Activated CD8-positive, alpha-beta memory T cell treated with anti-CD3 and anti-CD28 coated beads, Interleukin-2, amount 50 U/mL, for 24 hours (primary cell): ENCODE measurements around the gene MCCC1.
"Not testable (repeated sequence)": the region's sequence is repeated elsewhere in the genome, so short reads cannot be mapped to it uniquely, and the experiment has no call there.

Experiments used
- DNase-seq: peaks from one replicate; pipeline ENCODE4 v3.0.0-alpha.2; 2020; ENCODE audit errors: extremely low read depth

Gene MCCC1

DNA sequence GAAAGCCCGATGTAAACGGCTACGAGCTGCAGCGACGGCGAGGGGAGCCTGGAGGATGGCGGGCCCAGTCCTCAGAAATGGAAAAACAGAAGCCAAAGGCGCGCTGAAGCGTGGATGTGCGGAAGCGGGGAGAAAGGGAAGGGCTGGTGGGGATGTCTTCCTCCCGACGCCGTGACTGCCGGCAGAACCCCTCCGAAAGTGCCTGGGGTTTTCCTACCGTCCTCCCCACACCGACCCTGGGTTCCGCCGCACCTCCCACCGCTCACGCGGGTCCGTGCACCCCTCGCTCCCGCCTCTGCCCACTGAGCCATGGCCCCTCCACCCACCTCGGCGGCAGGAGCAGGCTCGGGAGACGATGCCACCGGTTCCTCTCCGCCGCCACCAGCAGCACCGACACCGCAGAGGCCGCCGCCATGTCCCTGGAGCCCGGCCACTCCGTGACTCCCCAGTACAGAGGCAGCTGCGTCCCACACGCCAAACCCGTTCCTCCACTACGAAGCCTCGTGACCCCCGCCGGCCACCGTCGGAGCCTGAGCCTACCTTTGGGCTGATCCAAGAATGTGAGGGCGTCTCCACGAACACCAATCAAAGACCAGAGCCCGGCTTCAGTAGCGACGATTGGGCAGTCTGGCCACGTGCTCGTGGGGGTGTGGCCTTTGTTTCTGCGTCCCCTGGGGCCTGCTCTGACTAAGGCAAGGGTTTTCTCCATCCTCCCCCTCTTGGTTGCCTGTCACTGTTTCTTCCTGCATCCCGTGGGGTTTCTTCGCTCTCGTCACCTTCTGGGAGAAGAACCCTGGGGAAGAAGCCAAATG is at the start of gene MCCC1:
Gene MCCC1, minus strand, starts transcription at position 471 of the 812 bp plus-strand sequence. Its CDS starts 56 bp downstream, at position 415.
- DNase-seq = peak; percentile 97

DNA sequence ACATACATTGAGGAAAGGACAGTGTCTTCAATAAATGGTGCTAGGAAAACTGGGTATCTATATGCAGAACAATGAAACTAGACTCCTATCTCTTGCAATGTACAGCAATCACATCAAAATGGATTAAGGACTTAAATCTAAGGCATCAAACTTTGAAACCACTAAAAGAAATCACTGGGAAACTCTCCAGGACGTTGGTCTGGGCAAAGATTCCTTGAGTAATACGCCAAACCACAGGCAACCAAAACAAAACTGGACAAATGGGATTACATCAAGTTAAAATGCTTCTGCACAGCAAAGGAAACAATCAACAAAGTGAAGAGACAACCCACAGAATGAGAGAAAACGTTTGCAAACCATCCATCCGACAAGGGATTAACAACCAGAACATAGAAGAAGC is 48.8 kb upstream of the MCCC1 start:
- no peak for DNase-seq

DNA sequence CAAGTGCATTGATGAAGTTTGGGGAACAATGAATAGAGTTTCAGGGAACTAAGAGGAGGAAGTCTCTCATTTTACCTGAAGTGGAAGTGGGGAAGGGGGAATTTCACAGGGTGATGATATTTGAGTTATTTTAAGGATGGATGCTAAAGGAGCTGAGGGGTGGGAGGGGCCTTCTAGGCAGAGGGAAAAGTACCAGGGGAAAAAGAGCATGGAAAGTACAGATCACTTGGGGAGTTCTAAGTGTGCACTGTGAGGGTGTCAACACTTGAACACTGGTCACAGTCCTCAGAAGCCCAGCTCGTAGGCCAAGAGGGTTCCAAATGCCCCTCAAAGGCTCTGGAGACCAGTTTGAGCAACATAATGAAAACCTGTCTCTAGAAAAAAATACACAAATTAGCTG is 45.1 kb upstream of the MCCC1 start:
- DNase-seq = no peak

DNA sequence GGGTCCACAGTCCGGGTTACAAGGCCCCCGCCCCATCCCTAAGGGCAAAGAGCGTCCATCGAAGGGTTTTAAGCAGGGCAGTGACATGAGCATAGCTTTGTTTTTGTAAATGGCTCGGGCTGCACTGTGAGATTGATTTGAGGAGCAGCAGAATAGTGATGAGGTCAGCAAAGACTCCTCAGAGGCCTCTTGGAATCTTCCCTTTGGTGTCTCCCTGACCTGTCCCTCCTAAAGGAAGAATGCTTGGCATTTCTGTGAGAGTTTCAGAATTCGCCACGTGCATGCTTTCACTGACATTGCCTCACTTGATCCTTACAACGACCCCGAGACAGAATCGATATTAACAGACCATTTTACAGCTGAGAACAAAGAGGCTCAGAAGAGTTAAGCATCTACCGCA is 42.9 kb upstream of the MCCC1 start:
- DNase-seq = no peak

DNA sequence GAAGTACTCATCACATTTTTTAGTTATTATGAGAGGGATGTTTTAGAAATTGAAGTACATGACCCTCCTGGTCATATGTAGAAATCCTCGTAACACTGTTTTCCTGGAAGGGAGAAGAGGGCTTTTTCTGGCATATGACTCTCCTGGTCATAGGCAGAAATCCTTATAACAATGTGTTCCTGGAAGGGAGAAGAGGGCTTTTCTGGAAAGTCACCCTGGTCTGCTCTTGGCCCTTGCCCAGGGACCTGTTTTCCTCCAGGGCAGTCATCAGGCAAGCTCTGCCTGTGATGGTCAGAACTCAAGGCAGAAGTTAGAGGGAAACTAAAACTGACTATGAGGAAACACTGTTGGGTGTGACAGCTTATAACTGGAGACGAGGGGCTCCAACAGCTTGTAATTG is 35.5 kb upstream of the MCCC1 start:
- DNase-seq = no peak

DNA sequence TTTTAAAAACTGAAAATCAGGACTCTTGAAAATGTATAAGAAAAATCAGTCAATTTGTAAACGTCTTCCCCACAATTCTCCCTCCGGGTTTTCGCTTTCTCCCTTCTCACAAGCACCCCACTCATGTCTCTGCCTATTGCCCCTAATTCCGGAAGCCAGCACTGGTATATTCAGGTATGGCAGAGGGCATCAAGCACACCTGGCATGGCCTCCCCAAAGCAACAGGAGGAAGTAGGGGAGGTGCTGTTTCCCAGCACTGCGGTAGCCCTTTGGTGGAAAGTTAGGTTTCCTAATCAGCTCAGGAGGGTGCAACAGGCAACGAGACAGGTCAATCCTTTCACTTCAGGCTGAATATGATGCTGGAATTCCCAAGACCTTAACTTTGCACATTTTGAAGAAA is 33.1 kb upstream of the MCCC1 start:
- DNase-seq = no peak

DNA sequence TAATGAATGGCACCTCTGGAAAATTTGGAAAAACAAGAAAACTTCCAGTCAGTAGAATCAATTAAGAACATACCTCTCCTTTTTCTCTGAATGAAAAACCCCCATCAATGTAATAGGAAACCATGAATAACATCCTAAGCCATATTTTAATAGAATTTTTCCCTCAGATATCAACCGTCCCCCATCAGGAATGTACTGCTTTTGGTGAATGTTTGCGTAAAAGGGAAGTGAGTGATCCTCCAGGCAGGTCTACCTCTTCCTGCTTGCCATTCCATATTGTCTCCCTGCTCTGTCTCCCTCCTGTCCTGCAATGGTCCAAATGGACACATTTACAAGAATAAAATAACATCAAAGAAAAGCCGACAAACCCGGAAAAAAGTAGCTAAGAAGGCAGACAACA is 32.4 kb upstream of the MCCC1 start:
- no peak for DNase-seq

DNA sequence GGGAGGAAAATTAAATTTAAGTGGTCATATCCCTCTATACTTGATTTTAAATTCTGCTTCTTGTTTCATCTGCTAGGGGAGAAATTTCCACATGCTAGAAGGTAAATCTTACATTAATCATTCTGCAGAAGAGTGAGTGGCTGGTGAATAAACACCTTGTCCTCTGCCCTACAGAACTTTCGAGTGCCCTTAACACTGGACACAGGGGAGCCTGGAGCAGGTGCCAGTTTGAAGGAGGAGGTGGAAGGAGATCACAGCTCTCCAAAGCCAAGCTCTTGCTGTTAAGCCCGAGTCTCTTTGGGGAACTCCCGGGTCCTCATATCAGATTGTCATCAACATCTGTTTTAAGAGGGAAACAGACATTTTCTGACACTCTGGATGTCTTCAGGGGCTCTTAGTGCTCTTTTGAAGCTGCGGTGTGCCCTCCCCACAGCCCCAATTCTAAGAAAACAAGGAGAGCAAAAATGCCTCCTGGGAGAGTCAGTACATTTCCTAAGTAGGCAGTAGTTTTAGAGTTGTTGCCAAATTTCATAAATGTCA is 32.0 kb upstream of the MCCC1 start:
- DNase-seq = no peak

DNA sequence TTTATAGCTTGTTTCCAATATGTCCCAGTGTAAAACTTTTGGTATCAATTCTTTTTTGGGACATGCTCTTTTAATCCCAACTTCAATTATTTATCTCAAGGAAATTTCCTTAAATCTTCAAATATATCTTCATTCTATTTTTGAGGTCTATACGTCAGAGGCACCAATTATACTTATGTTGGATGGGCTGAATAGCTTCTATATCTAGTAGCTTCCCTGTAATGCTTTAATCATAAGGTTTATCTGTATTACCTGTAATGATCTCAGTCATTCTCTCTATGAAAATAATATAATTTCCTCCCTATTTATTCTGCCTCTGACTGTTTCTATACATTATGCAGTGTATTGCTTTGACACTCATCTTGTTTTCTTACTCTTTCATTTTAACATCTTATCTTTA is 29.9 kb upstream of the MCCC1 start:
- DNase-seq = no peak

DNA sequence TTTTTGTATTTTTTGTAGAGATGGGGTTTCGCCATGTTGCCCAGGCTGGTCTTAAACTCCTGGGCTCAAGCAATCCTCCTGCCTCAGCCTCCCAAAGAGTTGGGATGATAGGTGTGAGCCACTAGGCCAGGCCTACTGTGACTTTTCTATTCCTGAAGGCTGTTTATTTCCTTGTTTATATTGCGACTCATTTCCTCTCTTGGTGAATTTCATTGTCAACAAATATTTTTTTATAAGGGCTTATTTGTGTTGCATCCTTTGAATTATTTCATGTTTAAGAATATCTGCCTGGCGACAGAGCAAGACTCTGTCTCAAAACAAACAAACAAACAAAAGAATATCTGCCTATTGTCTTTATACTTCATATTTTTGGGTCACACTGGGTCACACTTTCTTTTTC is 29.4 kb upstream of the MCCC1 start:
- DNase-seq = no peak

DNA sequence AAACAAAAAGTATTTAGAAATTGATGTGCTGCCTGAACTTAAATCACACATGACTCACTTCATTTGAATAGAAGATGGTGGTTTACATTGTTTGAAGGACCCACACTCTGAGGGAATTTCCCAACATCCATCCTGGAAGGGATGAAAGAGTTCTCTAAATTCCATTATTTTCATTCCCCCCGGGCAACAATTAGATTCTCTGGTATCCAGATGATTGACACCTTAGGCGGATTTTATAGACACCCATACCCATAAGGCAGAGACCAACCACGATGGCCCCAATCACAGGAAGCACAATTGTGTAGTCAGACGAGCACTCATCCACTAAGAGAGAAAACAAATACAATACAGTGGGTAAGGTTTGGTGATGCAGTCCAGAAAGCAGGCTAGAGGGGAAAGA is 24.6 kb upstream of the MCCC1 start:
- DNase-seq = no peak

DNA sequence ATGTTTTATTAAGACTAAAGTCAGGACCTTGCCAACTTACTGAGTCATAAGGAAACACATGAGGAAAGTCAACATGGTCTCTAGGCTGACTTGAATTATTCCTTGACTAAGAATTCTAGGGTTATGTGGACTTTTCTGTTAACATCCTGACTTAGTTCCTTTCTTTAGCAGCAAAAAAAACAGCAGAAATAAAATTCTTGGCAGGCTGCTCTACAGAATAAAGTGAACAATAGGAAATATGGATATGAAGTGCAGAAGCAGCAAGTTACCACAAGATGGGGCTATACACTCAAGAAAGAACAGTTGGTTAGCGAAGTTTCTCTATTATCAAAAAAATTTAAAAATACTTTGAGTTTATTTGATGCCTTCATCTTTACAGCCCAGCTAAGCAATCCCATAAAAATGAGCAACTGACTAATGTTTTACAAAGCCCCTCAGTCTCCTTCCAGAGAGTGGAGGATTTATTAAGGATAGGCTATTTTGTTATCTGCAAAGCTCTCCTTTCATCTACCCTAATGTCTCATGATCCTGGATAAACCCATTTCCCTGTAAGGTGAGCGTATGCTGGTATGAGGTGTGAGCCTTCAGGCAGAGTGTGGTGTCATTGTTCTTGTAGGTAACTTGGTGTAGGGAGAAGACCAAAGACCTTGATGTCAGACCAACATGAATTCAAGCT is 23.1 kb upstream of the MCCC1 start:
- DNase-seq = no peak

DNA sequence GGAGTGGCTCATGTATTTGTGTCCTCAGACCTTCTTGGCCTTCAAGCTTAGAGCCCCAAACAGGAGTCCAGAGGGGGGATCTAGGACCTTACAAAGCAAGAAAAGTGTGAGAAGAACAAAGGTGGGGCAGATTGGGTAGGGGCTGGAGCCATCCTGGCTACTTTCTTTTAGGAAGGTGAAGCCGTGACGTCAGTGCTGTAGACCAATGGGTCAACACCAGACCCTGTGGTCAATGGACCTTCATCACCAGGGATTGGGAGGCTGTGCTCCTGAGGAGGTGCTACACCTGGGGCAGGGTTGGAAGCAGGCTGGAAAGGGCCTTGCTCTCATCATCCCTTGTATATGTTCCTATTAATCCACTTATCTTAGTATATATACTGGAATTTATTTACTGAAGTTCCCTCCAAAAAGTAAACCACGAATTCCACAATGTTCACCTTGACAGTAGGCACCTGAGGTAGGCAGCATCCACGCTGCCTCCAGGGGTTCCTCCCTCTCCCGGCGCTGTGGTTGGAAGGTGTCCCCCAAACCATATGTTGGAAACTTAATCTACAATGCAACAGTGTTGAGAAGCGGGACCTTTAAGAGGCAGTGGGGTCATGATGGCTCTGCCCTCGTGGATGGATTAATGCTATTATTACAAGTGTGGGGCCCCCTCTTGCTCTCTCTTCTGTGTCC is 21.4 kb upstream of the MCCC1 start:
- no peak for DNase-seq

DNA sequence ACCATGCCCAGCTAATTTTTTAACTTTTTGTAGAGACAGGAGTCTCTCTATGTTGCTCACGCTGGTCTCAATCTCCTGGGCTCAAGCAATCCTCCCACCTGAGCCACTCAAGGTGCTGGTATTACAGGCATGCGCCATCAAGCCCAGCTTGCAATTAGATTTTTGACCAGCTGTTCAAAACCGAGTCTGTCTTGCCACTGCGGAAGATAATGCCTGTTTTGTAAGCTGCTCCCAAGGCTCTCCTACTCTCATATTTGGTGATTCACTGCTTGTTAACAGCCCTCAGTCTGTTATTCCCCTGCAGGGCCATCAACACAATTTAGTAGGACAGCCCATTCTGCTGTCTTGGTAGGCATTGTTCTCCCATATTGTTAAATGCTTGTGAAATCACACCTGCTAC is 17.8 kb upstream of the MCCC1 start:
- DNase-seq = no peak

DNA sequence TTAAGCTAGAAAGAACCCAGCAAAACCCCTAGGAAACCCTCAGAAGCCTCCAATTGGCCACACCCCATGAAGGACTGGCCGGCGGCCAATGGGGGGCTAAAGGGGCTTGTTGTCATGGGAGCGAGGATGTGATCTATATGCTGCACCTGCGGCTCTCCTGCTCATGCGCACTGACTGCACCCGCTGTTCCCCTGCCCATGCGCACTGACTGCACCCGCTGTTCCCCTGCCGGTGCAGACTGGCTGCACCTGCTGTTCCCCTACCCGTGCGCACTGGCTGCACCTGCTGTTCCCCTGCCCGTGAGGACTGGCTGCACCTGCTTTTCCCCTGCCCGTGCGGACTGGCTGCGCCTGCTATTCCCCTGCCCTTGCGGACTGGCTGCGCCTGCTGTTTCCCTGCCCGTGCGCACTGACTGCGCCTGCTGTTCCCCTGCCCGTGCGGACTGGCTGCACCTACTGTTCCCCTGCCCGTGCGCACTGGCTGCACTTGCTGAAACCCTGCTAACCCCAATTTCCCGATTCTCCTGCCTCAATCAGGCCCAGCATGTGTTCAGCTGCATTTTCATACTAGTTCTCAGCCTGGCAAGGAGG is 16.8 kb upstream of the MCCC1 start:
- peak; percentile 20 for DNase-seq

DNA sequence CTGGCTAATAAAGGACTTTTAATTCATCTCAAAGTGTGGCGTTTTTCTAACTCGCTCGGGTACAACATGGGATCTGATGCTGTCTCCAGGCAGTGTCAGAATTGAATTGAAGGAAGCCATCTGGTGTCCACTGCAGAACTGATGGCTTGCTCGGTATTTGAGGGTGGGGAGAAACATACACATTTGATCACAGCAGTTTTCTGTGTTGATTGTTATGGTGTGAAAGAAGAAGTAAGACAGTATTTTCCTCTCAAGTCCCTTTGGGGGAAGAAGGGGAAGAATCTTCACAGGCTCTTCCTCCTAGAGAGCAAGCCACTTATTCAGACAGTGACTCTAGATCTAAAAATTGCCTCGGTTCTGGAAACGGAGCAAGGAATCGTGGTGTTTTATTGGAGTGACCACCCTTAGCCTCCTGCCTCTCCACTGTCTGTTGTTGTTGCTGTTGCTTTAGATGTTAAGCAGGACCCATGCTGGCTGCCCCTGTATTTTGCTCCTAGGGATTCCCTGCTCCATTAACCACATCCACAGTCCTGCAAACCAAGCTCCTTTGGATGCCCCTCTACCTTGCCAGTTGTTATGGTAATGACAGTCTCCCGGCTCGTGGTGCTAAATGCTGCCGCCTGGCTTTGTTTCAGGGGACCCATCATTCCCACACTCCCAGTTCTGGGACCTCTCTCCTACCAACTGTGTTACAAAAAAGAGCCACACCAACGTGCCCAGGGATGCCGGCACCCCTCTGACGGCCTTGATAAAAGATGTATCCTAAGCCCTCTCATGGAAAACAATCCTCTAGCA is 15.3 kb upstream of the MCCC1 start:
- DNase-seq = no peak

DNA sequence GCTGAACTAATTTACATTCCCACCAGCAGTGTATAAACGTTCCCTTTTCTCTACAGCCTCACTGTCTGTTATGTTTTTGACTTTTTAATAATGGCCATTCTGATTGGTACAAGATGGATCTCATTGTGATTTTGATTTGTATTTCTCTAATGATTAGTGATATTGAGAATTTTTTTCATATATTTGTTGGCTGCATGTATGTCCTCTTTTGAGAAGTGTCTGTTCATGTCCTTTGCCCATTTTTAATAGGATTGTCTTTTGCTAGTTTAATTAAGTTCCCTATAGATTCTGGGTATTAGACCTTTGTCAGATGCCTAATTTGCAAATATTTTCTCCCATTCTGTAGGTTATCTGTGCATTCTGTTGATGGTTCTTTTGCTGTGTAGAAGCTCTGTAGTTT is 10.6 kb upstream of the MCCC1 start:
- not testable (repeated sequence) for DNase-seq

DNA sequence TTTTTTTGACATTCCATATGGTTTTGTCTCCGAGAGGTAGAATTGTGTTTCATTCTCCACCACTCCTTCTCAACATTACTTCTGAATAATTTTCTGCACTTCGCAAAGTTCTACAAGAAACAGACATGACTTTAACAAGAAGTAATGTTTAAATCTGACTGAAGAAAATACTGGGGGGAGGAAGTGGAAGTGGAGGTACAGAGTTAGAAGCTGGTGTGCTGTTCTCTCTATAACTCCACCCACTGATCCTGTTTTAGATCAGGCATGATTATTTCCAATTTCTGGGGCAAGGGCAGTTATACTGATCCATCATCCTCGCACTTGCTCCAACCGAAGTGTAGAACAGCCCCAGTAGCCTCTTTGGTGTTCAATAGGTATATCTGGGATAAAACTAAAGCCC is 9.2 kb upstream of the MCCC1 start:
- DNase-seq = no peak

DNA sequence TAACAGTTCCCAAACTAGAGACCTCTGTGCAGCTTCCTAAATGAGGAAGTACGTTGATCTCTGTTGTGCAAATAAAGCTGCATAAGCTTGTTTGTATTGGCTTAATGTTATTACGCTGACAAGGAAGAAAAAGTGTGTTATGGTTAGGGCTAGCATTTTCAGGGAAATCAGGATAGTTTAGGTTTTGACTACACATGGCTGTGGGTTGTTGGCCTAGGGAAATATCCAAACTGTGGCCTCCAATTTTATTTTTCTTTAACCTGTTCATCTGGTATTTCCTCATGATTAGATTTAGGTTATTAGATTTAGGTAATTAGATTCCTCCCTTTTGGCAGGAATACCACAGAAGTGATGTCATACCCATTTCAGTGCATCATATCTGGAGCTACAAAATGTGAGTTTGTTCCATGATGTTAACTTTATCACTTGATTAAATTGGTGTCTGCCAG is 8.7 kb upstream of the MCCC1 start:
- no peak for DNase-seq

DNA sequence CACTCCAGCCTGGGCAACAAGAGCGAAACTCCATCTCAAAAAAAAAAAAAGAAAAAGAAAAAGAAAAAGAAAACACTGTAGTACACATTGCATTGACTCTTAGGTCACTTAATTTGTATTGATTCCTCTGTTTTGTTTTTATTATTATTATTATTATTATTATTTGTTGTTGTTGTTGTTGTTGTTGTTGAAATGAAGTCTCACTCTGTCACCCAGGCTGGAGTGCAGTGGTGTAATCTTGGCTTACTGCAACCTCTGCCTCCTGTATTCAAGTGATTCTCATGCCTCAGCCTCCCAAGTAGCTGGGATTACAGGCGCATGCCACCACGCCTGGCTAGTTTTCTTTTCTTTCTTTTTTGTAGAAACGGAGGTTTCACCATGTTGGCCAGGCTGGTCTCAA is 8.1 kb upstream of the MCCC1 start:
- DNase-seq = not testable (repeated sequence)

DNA sequence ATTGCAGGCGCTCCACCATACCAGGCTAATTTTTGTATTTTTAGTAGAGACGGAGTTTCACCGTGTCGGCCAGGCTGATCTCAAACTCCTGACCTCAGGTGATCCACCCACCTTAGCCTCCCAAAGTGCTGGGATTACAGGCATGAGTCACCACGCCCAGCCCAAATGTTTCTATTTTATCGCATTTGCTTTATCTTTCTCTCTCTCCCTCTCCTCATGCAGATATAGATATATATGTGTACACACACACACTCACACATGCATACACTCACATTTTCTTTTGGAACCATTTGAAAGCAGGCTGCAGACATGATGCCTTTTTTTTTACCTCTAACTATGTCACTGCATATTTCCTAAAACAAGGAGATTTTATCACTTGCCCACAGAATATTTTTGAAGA is 7.3 kb upstream of the MCCC1 start:
- DNase-seq = no peak
